HEK293 (cell line): ENCODE results near the gene GNAS.

Experiments used
- CTCF ChIA-PET: fragments of 350-600 bp; formaldehyde crosslinking; extraction: SDS; loops from one replicate; lab custom pipeline; 2021; ENCODE audit warnings: antibody characterized with exemption; lab: Yijun Ruan, JAX
- POLR2A ChIA-PET: fragments of 300-600 bp; formaldehyde crosslinking; extraction: SDS; loops from one replicate; lab custom pipeline; 2020; ENCODE audit warnings: antibody characterized with exemption, inconsistent platforms; lab: Yijun Ruan, JAX
- H3K27ac ChIP-seq: fragments of 200-500 bp; sonication (Bioruptor generic); 2 replicates; pipeline ENCODE4 v1.5.1; 2014; ENCODE audit warnings: low read depth, low read length, control low read depth, inconsistent platforms; ENCODE audit errors: extremely low read depth
- H3K36me3 ChIP-seq, 2 experiments: fragments of 200-500 bp in 1 of 2; sonication (Bioruptor generic) in 1 of 2; 1 replicate in 1 of 2; 2 replicates in 1 of 2; pipeline ENCODE4 v1.5.1; 2014 to 2017; ENCODE audit warnings: inconsistent platforms in 2 of 2, low read length in 2 of 2; ENCODE audit not compliant: control insufficient read depth in 2 of 2, insufficient read depth in 1 of 2
- H3K4me1 ChIP-seq: fragments of 200-500 bp; sonication (Bioruptor generic); 2 replicates; pipeline ENCODE4 v1.5.1; 2014; ENCODE audit warnings: mild to moderate bottlenecking, low read length, inconsistent platforms; ENCODE audit not compliant: control insufficient read depth, insufficient read depth
- H3K4me3 ChIP-seq: 2 replicates; pipeline ENCODE4 v1.5.1; 2011; ENCODE audit warnings: low read depth, mild to moderate bottlenecking, control low read depth, low read length, moderate library complexity
- H3K9me3 ChIP-seq: fragments of 200-500 bp; sonication (Bioruptor generic); 2 replicates; pipeline ENCODE4 v1.5.1; 2014; ENCODE audit warnings: low read depth, low read length, inconsistent platforms; ENCODE audit not compliant: control insufficient read depth, insufficient read depth
- BCL11A ChIP-seq: fragments of 450-650 bp; formaldehyde crosslinking; IDR thresholded peaks from 2 replicates; pipeline ENCODE4 v1.5.1; 2016; ENCODE audit warnings: low read depth, missing biosample characterization, missing genetic modification characterization
- GFI1B ChIP-seq: fragments of 450-650 bp; formaldehyde crosslinking; IDR thresholded peaks from 2 replicates; pipeline ENCODE4 v1.5.1; 2016; ENCODE audit warnings: missing biosample characterization, missing genetic modification characterization
- HOXD13 ChIP-seq: sonication (generic); formaldehyde crosslinking; IDR thresholded peaks from 2 replicates; pipeline ENCODE4 v1.8.0; 2022; ENCODE audit warnings: missing genetic modification reagents, borderline replicate concordance
- KLF16 ChIP-seq: fragments of 450-650 bp; formaldehyde crosslinking; IDR thresholded peaks from 2 replicates; pipeline ENCODE4 v1.5.1; 2017; ENCODE audit warnings: missing biosample characterization, missing genetic modification characterization
- MZF1 ChIP-seq: fragments of 450-650 bp; formaldehyde crosslinking; IDR thresholded peaks from 2 replicates; pipeline ENCODE4 v1.5.1; 2017; ENCODE audit warnings: missing biosample characterization, missing genetic modification characterization, borderline replicate concordance
- PRDM1 ChIP-seq: fragments of 450-650 bp; formaldehyde crosslinking; IDR thresholded peaks from 2 replicates; pipeline ENCODE4; 2016; ENCODE audit warnings: missing biosample characterization, missing genetic modification characterization
- TRIM28 ChIP-seq: IDR thresholded peaks from 2 replicates; pipeline ENCODE4 v1.6.1; 2011; ENCODE audit warnings: low read length, control low read depth, borderline replicate concordance
- YY2 ChIP-seq: fragments of 450-650 bp; formaldehyde crosslinking; IDR thresholded peaks from 2 replicates; pipeline ENCODE4 v1.5.1; 2016; ENCODE audit warnings: missing biosample characterization, missing genetic modification characterization
- ZBTB17 ChIP-seq: fragments of 450-650 bp; formaldehyde crosslinking; IDR thresholded peaks from 2 replicates; pipeline ENCODE4 v1.5.1; 2016; ENCODE audit warnings: missing biosample characterization, missing genetic modification characterization
- ZBTB7A ChIP-seq: fragments of 450-650 bp; formaldehyde crosslinking; IDR thresholded peaks from 2 replicates; pipeline ENCODE4 v1.5.1; 2016; ENCODE audit warnings: low read depth, missing biosample characterization, missing genetic modification characterization
- ZBTB8A ChIP-seq: fragments of 450-650 bp; formaldehyde crosslinking; IDR thresholded peaks from 2 replicates; pipeline ENCODE4 v1.5.1; 2016; ENCODE audit warnings: missing biosample characterization, missing genetic modification characterization
- ZNF157 ChIP-seq: fragments of 450-650 bp; formaldehyde crosslinking; IDR thresholded peaks from 2 replicates; pipeline ENCODE4 v1.5.1; 2016; ENCODE audit warnings: missing biosample characterization, missing genetic modification characterization
- ZNF184 ChIP-seq: fragments of 450-650 bp; IDR thresholded peaks from 2 replicates; pipeline ENCODE4 v1.5.1; 2018; ENCODE audit warnings: missing biosample characterization, mild to moderate bottlenecking, missing genetic modification characterization
- ZNF302 ChIP-seq: fragments of 450-650 bp; formaldehyde crosslinking; IDR thresholded peaks from 2 replicates; pipeline ENCODE4 v1.5.1; 2016; ENCODE audit warnings: missing biosample characterization, missing genetic modification characterization, low read depth
- ZNF510 ChIP-seq: fragments of 450-650 bp; formaldehyde crosslinking; IDR thresholded peaks from 2 replicates; pipeline ENCODE4 v1.5.1; 2018; ENCODE audit warnings: mild to moderate bottlenecking, missing genetic modification characterization, missing biosample characterization; ENCODE audit not compliant: insufficient replicate concordance
- ZNF530 ChIP-seq: fragments of 450-650 bp; formaldehyde crosslinking; IDR thresholded peaks from 2 replicates; pipeline ENCODE4 v1.5.1; 2016; ENCODE audit warnings: low read depth, missing biosample characterization, missing genetic modification characterization
- ZNF664 ChIP-seq: fragments of 450-650 bp; formaldehyde crosslinking; IDR thresholded peaks from 2 replicates; pipeline ENCODE4 v1.5.1; 2016; ENCODE audit warnings: missing biosample characterization, missing genetic modification characterization
- ZNF701 ChIP-seq: fragments of 450-650 bp; formaldehyde crosslinking; IDR thresholded peaks from 2 replicates; pipeline ENCODE4 v1.5.1; 2016; ENCODE audit warnings: missing biosample characterization, missing genetic modification characterization
- ZSCAN23 ChIP-seq: fragments of 450-650 bp; formaldehyde crosslinking; IDR thresholded peaks from 2 replicates; pipeline ENCODE4 v1.5.1; 2016; ENCODE audit warnings: missing biosample characterization, missing genetic modification characterization
- TF ChIP-seq, protein P1 (sequence below): fragments of 450-650 bp; formaldehyde crosslinking; IDR thresholded peaks from 2 replicates; pipeline ENCODE4 v1.5.1; 2016; ENCODE audit warnings: missing biosample characterization, missing genetic modification characterization
- TF ChIP-seq, protein P2 (sequence below): fragments of 450-650 bp; formaldehyde crosslinking; IDR thresholded peaks from 2 replicates; pipeline ENCODE4 v1.5.1; 2017; ENCODE audit warnings: missing biosample characterization, missing genetic modification characterization
- TF ChIP-seq, protein P3 (sequence below): fragments of 450-650 bp; formaldehyde crosslinking; IDR thresholded peaks from 2 replicates; pipeline ENCODE4 v1.5.1; 2017; ENCODE audit warnings: missing biosample characterization, missing genetic modification characterization

The GNAS gene

DNA sequence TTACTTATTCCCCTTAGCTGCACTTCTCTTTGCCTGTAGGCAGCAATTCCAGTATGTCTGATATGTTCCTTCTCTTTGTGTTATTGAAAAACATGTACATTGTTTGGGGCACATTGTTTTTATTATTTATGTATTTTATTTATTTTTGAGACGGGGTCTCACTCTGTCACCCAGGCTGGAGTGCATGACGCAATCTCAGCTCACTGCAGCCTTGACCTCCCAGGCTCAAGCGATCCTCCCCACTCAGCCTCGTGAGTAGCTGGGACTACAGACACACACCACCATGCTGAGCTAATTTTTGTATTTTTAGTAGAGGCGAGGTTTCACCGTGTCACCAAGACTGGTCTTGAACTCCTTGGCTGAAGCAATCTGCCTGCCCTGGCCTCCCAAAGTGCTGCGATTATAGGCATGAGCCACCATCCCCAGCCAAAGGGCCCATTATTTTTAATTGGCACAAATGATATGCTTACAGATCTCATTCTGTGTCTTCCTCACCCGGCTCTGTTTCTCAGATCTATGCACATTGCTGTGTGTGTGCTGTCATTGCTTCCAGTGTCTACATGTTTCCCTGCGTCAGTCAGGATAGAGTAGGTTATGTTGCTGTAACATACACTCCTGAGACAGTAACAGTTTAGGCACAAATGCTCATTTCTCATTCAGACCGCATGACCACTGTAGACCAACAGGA is 74.4 kb downstream of the GNAS start:
- ChIA-PET CTCF (no interaction called here), POLR2A (no interaction called here)
- H3K4me3 ChIP-seq = no peak overlapping the region
- H3K4me1 ChIP-seq = no peaks in the 10 kb centered on the region
- TF ChIP-seq ZSCAN23 (tag by site-specific recombination) (no peak), MZF1 (tag by site-specific recombination) (no peak), HOXD13 (CRISPR knock-in tag) (no peak), YY2 (tag by site-specific recombination) (no peak), ZNF530 (tag by site-specific recombination) (no peak), ZNF701 (tag by site-specific recombination) (no peak), ZNF664 (tag by site-specific recombination) (no peak), ZBTB7A (no peak), GFI1B (tag by site-specific recombination) (no peak), BCL11A (tag by site-specific recombination) (no peak), PRDM1 (tag by site-specific recombination) (no peak), ZNF184 (tag by site-specific recombination) (no peak), KLF16 (tag by site-specific recombination) (no peak), ZNF510 (tag by site-specific recombination) (no peak), ZBTB17 (tag by site-specific recombination) (no peak), ZBTB8A (no peak), ZNF302 (tag by site-specific recombination) (no peak)
- TF ChIP-seq, protein P1, sequence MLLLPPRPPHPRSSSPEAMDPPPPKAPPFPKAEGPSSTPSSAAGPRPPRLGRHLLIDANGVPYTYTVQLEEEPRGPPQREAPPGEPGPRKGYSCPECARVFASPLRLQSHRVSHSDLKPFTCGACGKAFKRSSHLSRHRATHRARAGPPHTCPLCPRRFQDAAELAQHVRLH = no peak
- TF ChIP-seq, protein P2, sequence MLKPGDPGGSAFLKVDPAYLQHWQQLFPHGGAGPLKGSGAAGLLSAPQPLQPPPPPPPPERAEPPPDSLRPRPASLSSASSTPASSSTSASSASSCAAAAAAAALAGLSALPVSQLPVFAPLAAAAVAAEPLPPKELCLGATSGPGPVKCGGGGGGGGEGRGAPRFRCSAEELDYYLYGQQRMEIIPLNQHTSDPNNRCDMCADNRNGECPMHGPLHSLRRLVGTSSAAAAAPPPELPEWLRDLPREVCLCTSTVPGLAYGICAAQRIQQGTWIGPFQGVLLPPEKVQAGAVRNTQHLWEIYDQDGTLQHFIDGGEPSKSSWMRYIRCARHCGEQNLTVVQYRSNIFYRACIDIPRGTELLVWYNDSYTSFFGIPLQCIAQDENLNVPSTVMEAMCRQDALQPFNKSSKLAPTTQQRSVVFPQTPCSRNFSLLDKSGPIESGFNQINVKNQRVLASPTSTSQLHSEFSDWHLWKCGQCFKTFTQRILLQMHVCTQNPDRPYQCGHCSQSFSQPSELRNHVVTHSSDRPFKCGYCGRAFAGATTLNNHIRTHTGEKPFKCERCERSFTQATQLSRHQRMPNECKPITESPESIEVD (tag by site-specific recombination) = no peak
- TF ChIP-seq, protein P3, sequence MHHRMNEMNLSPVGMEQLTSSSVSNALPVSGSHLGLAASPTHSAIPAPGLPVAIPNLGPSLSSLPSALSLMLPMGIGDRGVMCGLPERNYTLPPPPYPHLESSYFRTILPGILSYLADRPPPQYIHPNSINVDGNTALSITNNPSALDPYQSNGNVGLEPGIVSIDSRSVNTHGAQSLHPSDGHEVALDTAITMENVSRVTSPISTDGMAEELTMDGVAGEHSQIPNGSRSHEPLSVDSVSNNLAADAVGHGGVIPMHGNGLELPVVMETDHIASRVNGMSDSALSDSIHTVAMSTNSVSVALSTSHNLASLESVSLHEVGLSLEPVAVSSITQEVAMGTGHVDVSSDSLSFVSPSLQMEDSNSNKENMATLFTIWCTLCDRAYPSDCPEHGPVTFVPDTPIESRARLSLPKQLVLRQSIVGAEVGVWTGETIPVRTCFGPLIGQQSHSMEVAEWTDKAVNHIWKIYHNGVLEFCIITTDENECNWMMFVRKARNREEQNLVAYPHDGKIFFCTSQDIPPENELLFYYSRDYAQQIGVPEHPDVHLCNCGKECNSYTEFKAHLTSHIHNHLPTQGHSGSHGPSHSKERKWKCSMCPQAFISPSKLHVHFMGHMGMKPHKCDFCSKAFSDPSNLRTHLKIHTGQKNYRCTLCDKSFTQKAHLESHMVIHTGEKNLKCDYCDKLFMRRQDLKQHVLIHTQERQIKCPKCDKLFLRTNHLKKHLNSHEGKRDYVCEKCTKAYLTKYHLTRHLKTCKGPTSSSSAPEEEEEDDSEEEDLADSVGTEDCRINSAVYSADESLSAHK (tag by site-specific recombination) = no peak
- no peaks in the 10 kb centered on the region for H3K36me3 ChIP-seq
- no peaks in the 10 kb centered on the region for H3K9me3 ChIP-seq
- H3K27ac ChIP-seq = no peak overlapping the region

- no peaks in the 10 kb centered on the region for H3K9me3 ChIP-seq
- H3K27ac ChIP-seq = no peak overlapping the region
- ChIA-PET CTCF (interaction anchor here (0.6 kb wide), 1 partner anchor 14 kb away, joined by 3 read pairs; no protein-coding TSS in a partner anchor), POLR2A (no interaction called here)
- H3K36me3 ChIP-seq = no peaks in the 10 kb centered on the region
- TF ChIP-seq TRIM28 (no peak), ZNF157 (no peak)
- H3K4me1 ChIP-seq = no peaks in the 10 kb centered on the region
- no peak overlapping the region for H3K4me3 ChIP-seq
Measured at GRCh38 chr20:58927490-58928061, 75.1 kb downstream of the GNAS start.
